HK-2 (cell line): ENCODE measurements around the gene PCBP1.
"Not testable (repeated sequence)": the region's sequence is repeated elsewhere in the genome, so short reads cannot be mapped to it uniquely, and the experiment has no call there.

Experiments
- DNase-seq: peaks from one replicate; pipeline ENCODE4 v3.0.0-alpha.2; 2018; ENCODE audit not compliant: unreplicated experiment

The PCBP1 gene

DNA sequence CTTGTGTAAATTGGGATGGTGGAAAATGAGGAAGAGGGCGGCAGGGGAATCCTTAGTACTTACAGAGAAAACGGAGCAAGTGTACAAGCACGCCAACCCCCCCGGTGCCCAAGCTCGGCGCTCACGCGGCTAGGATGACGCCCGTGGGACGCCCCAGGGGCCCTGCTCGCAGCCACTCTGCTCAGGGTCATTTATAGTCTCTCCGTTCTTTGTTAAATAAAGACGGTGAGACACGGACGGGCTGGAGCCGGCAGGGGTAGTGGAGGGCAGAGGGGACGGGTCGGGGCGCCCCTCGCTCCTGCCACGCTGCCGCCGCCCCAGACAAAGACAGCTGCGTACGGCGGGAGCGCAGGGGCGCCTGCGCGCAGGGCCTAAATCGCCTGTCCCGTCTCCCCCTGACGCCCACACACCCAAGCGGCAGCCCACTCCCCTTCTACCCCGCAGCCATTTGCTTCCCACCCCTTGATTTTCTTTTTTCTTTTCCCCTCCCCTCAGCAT is 37.8 kb downstream of the PCBP1 start:
- DNase-seq, result no peak

GRCh38 chr2:70125498-70125898 is 38.2 kb downstream of the PCBP1 start:
- no peak for DNase-seq

DNA sequence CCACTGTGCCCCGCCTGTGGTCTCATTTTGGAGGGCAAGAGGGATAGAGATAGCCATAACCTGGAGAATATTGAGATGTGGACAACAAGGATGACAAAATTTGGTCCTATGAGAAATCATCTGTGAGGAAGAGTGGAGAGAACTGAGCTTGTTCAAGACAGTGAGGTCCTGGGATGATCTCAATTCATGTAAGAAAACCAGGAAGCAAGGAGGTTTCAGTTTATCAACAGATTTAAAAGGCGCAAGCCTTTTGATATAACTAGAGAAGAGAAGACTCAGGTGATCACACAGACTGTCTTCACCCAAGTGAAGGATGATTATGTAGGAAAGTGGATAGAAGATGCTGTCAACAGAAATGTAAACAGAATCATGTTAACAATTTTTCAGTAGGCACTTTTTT is 39.1 kb downstream of the PCBP1 start:
- DNase-seq, result no peak

- no peak for DNase-seq
These were observed 40.7 kb downstream of the PCBP1 start for GRCh38 chr2:70128005-70128404.

- DNase-seq, result not testable (repeated sequence)
These were observed 44.3 kb downstream of the PCBP1 start for GRCh38 chr2:70131344-70132143.

DNA sequence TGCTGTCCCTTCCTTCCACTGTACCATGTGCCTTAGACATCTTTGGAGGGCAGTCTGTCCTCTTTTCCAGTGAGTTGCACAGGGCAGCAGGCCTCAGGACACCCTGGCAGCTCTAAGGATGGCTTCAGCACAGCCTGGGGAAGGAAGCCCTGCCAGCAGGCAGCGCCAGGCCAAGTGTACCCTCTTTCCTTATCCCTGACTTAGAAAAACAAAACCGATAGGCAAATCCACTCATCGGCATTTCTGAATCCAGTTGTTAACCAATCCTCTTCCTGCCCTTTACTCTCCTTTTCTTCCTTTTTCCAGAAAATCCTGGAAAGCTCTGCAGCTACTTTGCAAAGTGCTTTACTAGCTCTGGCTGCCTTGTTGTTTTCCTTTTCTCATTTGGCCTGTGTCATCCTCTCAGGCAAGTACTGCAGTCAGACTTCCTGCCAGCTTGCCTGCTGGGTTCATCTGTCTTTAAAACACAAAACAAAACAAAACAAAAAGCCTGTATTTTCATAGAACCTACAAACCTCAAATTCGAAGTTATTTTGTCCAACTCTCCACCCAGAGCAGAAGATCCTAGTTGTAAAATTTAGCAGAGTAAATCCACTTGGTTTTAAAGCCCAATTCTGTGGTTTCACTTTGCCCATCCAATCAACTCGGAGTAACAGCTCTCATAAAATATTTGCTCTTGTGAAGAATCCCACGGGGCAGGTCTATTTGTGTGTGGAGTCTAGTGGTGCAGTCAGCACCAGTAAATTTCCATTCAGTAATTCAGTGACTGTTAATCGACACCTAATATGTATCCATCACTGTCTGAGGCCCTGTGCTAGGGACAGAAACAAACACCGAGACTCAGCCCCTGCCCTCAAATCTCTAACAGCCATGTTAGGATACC is 45.2 kb downstream of the PCBP1 start:
- DNase-seq, result no peak

- no peak for DNase-seq
These were observed 45.8 kb downstream of the PCBP1 start for GRCh38 chr2:70133127-70133452.

DNA sequence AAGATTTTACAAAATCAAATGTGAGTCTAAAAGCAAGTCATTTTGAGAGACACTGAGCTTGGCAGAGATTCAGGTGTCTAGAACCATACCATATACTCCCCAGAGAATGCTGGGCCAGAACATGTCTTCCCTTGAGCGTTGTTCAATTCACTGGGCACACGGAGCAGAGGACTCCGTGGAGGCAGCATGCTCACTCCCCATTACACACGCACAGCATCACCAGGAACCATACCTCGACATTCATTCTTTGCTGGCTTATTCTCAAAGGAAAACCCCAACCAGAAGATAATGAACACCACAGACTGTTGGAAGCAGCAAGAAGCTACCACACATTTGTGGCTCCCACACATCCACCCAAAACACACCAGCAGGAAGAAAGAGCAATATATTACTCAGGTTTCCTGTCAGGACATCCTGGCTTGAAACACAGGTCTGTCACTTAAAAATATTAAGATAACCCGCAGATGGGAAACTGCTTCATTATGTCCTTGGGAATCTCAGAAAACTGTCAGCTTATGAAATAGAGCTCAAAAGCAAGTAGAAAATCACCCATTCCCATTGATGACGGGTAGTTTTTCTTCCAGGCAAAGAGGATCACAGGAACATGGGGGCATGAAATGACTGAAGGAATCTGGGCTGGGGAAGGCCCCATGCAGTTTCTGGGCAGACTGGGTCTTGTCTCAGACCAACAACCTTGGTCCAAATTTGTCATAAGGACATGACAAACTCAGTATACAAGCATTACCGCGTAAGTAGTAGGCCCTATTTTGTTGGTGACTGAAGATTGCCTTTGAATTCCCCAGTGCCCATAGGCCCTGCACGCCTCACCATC is 46.4 kb downstream of the PCBP1 start:
- DNase-seq, result no peak

DNA sequence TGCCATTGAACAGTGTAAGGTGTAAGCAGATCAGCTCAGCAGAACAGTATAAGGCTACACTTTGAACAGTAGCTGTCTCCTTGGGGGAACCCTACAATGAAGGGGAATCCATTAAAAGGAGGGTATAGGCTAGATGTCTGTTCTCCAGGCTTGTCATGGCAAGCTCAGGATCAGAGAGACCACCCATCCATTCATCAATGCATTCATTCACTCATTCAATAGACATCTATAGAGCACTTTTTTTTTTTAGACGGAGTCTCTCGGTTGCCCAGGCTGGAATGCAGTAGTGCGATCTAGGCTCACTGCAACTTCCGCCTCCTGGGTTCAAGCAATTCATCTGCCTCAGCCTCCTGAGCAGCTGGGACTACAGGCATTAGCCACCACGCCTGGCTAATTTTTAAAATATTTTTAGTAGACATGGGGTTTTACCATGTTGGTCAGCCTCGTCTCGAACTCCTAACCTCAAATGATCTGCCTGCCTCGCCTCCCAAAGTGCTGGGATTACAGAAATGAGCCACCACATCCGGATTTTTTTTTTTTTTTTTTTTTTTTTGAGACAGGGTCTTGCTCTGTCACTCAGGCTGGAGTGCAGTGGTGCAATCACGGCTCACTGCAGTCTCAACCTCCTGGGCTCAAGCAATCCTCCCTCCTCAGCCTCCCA is 47.2 kb downstream of the PCBP1 start:
- not testable (repeated sequence) for DNase-seq
